GM18873 (cell line): ENCODE results near the gene FPGS.

Experiments used
- ATAC-seq: cut with Tn5 transposase; IDR thresholded peaks from one replicate; pipeline ENCODE4 v1.9.1; 2021; ENCODE audit warnings: mild to moderate bottlenecking, moderate library complexity, moderate number of reproducible peaks; ENCODE audit not compliant: unreplicated experiment, low FRiP score

The FPGS gene

DNA sequence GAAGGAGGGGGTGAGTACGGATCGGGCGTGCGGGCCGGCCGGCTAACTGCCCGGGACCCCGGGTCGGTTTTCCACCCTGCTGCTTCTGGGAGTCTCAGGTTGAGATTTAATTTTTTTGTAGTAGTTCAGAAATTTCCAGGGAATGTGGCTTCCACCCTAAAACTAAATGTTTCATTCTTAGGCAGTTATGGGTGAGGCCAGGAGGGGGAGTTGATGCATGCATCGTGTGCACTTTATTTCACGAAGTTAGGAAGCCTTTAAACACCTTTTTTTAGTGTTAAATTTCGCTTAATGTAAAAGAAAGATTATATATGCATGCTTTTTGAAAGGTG is 15.9 kb upstream of the FPGS start:
- no peak for ATAC-seq

DNA sequence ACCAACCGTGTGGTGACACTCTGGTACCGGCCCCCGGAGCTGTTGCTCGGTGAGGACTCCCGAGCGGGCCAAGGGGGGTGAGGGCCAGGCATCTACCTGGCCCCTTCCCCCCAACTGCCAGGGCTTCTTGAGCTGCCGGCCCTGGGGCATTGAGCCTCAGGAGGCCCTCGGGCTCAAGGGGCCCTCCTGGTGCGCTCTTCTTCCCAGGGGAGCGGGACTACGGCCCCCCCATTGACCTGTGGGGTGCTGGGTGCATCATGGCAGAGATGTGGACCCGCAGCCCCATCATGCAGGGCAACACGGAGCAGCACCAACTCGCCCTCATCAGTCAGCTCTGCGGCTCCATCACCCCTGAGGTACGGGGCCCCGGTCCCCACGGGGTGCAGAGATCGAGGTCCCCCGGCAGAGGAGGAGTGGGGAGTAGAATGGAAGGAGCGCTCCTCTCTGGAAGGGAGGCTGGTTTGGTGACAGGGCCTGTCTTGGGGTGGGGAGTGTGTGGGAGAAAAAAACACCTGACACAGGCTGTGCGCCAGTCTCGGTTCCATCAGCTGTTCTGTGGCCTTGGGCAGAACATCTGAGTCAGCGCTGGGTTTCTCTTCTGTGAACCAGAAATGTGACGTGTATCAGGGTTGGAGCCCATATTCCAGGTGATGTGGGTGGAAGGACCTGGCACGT is 14.2 kb upstream of the FPGS start:
- no peak for ATAC-seq

DNA sequence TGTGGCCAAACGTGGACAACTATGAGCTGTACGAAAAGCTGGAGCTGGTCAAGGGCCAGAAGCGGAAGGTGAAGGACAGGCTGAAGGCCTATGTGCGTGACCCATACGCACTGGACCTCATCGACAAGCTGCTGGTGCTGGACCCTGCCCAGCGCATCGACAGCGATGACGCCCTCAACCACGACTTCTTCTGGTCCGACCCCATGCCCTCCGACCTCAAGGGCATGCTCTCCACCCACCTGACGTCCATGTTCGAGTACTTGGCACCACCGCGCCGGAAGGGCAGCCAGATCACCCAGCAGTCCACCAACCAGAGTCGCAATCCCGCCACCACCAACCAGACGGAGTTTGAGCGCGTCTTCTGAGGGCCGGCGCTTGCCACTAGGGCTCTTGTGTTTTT is 13.5 kb upstream of the FPGS start:
- no peak for ATAC-seq

DNA sequence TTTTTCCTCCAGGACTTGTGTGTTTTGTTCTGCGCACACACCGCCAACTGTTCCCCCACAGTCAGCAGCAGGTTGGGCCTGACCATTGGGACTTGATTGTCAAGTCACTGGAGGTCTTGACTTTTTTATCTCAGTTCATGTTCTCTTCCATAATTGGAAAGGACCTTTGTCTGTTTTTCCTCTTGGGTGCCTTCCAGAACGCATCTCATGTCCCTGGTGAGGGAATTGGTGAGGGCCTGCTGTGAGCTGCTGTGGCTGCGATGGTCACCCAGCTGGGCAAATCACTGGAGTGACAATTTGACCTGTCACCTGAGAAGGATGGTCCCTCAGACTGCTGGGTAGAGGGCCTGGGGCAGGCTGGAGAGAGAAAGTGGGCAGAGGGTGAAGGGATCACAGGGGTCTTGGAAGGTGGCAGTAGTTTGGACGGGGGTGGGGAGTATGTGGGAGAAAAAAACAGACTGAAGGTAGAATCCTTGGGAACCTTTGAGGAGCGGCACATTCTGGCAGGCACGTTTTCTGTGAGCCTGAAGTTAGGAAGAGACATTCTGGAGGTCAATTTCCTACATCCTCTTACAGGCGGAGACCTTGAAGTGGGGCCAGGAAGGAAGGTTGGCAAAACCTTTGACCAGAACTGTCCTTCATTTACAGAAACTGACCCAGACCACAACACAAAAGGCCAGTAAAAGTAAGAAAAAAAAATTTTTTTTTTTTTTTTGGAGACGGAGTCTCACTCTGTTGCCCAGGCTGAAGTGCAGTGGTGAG is 12.4 kb upstream of the FPGS start:
- no peak for ATAC-seq

DNA sequence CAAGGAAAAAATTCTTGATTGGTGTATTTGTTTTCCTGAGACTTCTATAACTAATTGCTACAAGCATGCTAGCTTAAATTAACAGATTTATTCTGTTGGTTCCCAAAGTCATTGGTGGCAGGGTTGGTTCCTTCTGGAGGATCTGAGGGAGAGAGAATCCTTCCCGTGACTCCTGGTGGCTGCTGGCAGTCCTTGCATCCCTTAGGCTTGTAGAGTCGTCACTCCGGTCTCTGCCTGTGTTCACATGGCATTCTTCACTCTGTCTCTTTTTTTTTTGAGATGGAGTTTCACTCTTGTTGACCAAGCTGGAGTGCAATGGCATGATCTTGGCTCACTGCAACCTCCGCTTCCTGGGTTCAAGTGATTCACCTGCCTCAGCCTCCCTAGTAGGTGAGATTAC is 11.6 kb upstream of the FPGS start:
- ATAC-seq, result no peak

DNA sequence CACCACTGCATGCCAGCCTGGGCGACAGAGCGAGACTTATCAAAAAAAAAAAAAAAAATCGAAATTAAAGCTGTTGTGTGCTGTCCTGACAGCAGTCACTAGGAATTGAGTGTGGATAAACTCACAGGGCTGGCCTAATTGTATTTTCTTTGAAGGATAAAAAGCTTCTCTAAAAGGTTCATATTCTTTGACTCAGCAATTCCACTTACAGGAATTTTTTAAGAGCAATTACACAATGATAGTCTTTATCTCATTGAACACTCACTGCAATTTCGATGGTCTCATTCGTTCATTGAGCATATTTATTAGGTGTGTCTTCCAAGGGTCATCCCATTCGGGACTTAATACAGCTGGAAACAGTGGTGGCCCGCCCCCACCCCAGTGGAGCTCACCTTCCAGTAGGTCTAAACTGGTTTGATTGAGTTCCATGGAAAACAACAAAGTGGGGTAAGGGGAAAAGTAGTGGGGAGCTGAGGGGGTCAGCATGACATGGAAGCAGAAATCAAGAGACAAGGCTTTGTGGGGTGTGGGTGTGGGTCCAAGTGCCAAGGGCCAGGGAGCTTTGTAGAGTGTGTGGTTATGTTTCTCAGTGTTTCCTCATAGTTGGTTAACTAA is 10.2 kb upstream of the FPGS start:
- no peak for ATAC-seq

DNA sequence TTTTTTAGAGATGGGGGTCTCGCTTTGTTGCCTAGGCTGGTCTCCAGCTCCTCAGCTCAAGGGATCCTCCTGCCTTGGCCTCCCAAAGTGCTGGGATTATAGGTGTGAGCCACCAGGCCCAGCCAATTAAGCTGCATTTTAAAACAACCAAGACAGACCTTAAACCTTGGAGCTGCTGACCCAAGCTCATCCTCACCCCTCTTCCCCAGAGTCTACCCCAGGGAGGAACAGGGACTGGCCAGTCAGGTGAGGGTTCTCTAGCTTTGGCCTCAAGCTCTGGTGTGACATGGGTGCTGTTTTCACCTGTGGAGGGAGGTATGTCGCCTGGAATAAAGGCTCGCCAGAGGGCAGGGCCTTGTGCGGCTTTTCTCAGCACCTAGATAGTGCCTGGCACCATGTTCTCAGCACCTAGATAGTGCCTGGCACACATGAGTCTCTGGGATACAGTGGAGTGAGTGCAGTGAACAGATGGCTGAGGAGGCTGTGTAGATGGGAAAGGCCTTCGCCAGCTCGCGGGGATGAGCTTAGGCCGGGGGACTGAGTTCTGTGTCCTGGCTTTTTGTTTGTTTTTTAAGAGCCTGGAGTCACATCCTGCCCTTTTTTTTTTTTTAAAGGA is 9.5 kb upstream of the FPGS start:
- no peak for ATAC-seq

DNA sequence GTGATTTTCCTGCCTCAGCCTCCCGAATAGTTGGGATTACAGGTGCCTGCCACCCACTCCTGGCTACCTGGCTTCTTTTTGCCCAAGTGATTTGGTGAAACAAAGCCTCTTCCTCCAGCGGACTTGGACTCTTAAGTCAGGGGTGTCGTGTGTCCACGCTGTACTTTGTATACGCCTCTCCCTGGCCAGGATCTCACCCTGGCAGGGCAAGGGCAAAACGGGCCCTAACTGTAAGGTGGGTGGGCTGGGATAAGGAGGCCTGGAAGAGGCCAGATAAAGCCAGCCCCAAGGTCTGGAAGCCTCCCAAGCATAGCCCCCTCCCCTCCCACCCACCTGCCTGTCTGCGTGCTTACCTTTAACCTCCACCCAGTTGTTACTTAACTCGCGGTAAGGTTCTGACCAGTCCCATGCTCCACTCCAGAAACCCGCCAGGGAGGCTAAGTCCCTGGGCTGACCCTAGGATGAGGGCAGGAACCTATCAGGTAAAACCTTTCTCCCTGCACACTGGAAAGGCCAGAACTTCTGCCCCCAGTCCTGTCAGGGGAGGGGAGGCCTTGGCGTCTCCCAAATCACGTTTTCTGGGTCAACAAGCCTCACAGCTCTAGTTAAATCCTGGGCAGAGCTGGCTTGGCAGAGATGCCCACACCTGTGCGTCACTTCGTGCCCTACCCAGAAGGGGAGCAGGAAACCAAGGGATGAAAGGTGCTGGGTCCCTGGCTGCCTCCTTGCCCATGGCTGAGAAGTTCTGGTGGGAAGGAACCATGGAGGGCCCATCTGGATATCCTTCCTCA is 8.5 kb upstream of the FPGS start:
- no peak for ATAC-seq

DNA sequence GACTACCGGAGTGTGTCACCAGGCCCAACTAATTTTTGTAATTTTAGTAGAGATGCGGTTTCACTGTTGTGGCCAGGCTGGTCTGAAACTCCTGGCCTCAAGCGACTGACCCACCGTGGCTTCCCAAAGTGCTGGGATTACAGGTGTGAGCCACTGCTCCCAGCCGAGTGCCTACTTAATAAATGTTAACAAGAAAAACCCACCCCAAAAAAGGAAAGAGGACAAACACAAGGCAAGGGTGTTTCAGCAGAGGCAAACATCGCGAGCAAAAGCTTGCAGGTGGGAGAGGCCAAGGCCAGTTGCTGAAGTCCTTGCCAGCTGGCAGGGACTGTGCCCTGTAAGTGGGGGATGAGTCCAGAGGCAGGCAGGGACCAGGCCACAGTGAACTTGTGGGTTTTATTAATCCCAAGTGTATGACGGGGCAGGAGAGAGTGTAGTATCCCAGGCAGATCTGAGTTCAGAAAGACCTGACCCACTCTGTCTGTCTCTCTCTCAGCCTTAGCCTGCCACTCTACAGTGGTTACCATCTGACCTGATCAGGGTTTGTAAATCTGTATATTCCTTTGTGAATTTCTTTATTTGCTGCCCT is 6.4 kb upstream of the FPGS start:
- no peak for ATAC-seq

DNA sequence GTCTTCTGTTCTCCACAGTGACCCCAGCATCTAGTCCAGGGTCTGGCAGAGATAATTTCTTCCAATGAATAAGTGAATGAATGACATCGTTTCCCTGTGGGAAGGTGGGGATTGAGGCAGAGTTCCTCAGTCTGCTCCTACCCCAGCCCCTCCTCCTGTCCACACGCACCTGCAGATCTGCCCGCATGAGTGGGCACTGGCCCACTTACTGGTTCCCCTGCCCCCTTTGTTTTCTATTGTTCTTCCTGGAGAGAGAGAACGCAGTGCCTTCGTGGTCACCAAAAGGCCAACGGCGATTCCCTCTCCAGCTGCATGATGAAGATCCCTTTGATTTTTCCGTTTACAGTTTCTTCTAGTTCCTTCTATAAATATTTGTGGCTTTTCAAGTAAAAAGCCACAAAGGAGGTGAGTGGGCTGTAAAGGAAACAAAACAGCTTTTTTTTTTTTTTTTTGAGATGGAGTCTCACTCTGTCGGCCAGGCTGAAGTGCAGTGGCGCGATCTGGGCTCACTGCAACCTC is 5.8 kb upstream of the FPGS start:
- no peak for ATAC-seq

DNA sequence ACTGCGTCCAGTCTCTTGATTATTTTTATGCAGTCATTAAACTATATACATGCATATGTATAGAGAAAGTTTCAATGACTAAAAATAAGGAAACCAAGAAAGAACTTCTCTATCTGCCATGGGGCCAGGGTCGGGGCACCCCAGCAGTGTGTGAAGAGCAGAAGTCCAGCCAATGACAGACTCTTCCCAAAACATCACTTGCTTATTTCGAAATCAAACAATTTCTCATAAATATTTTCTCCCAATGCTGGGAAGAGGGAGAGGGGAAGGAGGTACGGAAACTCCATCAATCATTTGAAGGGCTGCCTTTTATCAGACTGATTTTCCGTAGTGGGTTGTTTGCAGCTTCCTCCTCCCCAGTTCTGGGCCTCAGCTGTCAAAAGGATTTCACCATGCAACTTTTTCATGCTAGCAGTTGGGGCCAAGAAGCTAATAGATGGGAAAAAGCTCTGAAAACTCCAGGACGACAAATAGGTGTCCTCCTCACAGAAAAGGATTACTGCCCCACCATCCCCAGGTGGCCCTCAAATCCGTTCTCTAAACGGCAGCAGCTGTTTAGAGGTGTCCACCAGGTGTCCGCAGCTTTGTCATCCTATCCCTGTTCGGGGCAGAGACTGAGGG is 617 bp upstream of the FPGS start:
- ATAC-seq, result no peak

DNA sequence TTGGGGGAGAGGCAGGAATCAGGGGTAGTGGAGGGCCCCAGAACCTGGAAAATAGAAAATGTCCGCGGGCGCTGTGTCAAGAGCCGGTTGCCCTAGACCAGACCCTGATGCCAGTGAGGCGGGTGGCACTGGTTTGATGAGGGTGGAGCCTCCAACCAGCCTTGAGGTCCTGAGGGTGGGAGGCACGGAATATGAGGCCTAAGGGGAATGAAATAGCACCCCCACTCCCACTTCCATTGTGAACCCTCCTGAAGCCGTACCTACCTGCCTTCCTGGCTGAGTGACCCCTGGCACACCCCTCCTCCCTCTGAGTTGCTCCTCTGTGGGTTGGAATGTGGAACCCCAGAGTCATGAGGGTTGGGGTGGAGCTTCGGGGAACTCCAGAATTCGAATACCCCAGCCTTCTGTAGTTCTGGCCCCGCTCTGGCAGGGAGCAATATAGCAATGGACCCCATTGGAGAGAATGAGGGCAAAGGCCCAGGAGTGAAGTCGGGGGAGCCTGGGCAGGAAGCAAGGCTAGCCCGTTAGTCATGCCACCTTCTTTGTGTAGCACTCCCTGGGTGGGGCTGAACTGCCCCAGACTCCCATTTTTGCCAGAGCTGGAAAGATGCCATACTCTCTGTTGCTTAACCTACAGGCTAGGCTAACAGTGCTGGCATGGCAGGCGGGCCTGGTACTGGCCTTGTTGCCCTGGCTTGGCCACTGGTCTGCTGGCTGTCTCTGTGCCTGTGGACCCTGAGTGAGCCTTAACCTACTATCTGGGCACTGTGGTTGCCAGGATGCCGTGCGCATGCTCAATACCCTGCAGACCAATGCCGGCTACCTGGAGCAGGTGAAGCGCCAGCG is 1.0 kb downstream of the FPGS start:
- ATAC-seq, result no peak

DNA sequence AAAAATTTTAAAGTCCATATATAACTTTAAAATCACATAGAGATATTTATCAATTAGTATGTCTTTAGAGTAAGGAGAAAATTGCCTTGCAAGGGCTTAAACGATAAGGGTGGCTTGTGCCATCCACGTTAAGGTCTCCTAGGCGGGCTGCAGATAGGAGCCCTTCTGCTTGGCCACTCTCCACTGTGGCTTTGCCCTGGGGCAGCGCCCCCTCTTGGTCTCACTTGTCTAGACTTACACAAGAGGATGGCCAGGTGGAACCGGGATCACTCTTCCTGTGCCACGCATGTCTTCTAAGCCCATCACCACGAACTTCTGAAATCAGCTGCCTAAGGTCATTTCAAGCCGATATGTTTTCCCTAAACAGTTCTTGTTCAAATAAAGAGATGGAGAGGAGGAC is 2.9 kb downstream of the FPGS start:
- no peak for ATAC-seq

DNA sequence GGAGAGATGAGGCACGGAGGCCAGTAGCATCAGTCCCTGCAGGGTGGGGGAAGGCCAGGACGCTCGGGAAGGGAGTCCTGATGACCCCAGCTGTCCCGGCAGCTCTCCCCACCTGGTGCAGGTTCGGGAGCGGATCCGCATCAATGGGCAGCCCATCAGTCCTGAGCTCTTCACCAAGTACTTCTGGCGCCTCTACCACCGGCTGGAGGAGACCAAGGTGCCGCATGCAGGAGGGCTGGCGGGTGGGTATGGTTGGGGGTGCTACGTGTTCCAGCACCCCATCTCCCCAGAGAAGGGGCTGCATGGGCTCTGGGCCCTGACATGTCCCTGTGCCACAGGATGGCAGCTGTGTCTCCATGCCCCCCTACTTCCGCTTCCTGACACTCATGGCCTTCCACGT is 4.2 kb downstream of the FPGS start:
- ATAC-seq, result no peak

DNA sequence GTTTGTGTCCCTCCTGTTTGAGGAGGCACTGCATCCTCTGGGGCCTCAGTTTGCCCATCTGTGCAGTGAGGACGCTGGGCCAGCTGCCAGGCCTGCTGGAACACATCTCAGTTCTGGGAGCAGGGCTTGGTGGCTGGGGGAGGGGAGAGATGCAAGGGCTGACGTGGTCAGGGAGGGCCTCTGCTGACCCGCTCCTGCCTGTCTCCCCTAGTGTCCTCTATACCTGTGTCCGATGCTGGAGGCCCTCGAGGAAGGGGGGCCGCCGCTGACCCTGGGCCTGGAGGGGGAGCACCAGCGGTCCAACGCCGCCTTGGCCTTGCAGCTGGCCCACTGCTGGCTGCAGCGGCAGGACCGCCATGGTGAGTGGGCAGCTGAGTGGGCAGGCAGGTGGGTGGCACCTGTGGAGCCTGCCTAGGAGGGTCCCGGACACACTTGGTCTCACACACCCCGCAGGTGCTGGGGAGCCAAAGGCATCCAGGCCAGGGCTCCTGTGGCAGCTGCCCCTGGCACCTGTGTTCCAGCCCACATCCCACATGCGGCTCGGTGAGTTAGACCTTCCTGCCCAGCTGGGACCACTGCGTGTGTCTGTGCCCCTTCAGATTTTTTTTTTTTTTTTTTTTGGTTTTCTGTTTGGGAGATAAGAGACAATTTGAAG is 5.8 kb downstream of the FPGS start:
- no peak for ATAC-seq

DNA sequence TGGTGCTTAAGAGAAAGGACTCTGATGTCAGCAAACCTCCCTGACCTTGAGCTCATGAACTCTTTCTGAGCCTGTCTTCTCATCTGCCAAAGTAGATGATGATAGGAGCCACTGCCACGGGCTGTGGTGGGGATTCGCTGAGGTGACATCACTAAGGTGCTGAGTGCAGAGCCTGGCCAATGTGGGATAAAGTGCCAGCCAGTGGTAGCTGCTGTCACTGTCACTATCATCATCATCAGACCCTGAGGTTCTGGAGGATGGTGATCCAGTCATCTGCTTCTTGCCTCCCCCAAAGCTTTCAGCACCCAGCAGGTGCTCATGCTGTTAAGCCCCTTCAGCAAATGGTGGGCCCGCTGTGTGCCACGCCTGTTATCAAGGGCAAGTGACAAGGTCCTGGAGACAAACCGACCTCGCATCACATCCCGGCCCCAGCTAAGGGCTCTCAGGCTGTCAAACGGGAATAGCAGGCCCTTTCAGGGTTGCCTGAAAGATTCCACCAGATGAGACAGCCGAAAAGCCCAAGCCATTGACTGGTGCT is 6.4 kb downstream of the FPGS start:
- no peak for ATAC-seq

DNA sequence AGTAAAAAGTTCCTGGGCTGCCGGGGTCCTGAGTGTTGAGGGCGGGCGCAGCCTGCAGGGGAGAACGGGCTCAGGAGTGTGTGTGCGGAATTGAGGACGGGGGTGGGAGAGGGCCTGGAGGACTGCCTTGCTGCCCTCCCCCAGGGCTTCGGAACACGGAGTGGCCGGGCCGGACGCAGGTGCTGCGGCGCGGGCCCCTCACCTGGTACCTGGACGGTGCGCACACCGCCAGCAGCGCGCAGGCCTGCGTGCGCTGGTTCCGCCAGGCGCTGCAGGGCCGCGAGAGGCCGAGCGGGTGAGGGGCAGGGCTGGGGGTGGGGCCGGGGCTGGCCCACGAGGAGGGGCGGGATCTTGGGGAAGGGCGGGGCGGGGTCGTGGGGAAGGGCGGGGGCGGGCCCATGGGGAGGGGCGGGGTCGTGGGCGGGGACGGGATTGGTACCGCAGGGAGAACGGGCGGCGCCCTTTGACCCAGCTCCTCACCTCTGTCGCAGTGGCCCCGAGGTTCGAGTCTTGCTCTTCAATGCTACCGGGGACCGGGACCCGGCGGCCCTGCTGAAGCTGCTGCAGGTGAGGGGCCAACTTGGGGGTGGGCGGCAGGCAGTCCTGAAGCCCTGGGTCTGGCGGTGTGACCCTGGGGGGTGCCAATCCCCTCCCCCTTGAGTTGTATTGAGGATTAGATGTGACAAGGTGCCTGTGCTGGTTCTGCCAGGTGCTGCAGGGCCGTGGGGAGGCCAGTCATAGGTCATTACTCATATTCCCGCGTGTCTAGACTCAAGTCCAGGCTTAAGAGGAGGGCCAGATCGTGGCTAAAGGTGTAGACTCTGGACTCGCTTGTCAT is 7.1 kb downstream of the FPGS start:
- no peak for ATAC-seq
